Measurements from ENCODE around the gene LRRC59.

The LRRC59 gene

GRCh38 chr17:50360486-50361115 lies 36.7 kb downstream of the LRRC59 start:
- no peak overlapping the region for H3K14ac ChIP-seq (ENCODE audit: low read length in 2 of 2)
- H3K36me3 ChIP-seq (ENCODE audit: control insufficient read depth in 1 of 2, insufficient read depth in 2 of 2, low read depth in 1 of 2, low read length in 2 of 2): peaks cover 61 to 62% of the 10 kb centered on the region in 2 experiments
- peaks cover 16% of the 10 kb centered on the region for H3K79me1 ChIP-seq (replicated peaks; ENCODE audit: low read length, poor library complexity, severe bottlenecking)
- DNase-seq: no peak
- H3K27ac ChIP-seq (ENCODE audit: low read length, poor library complexity, severe bottlenecking): no peak overlapping the region
- no peak overlapping the region for H3K9ac ChIP-seq (ENCODE audit: low read length)
- no peak overlapping the region for H3K4me2 ChIP-seq (ENCODE audit: low read length, poor library complexity, severe bottlenecking)
- H2BK12ac ChIP-seq (ENCODE audit: low read length in 2 of 2): no peak overlapping the region
- H4K91ac ChIP-seq (ENCODE audit: low read length): no peak overlapping the region
- no peaks in the 10 kb centered on the region for H3K27me3 ChIP-seq (ENCODE audit: control insufficient read depth in 1 of 2, insufficient read depth in 1 of 2, low read length in 2 of 2)
- peaks cover 36% of the 10 kb centered on the region for H3K4me1 ChIP-seq (ENCODE audit: control insufficient read depth, insufficient read depth, low read depth, low read length)
- H3K23ac ChIP-seq (ENCODE audit: low read length in 2 of 2): no peak overlapping the region
- no peak overlapping the region for H2AK5ac ChIP-seq (ENCODE audit: low read length, severe bottlenecking)
- H2BK5ac ChIP-seq (ENCODE audit: low read depth, low read length, poor library complexity, severe bottlenecking): no peak overlapping the region
- no peak overlapping the region for H4K8ac ChIP-seq (ENCODE audit: low read length)
- H3K4me3 ChIP-seq (ENCODE audit: insufficient read depth in 1 of 2, low read depth in 1 of 2, low read length in 2 of 2): no peak overlapping the region
- no peak overlapping the region for H3K18ac ChIP-seq (ENCODE audit: low read depth in 1 of 2, low read length in 2 of 2)
- H3K4ac ChIP-seq (ENCODE audit: low read depth in 1 of 2, low read length in 2 of 2): no peak overlapping the region
- 93% methylated on average over 8 of the region's 11 CpGs for WGBS
- no peak overlapping the region for H2BK120ac ChIP-seq (ENCODE audit: low read depth, low read length)
- no peak overlapping the region for H2AFZ ChIP-seq (ENCODE audit: low read depth, low read length)
- no peaks in the 10 kb centered on the region for H3K9me3 ChIP-seq (ENCODE audit: control insufficient read depth, low read length)
- H2BK15ac ChIP-seq (ENCODE audit: low read depth, poor library complexity, severe bottlenecking): no peak overlapping the region

GRCh38 chr17:50359998-50360461 lies 37.3 kb downstream of the LRRC59 start:
- no peaks in the 10 kb centered on the region for H3K9me3 ChIP-seq (ENCODE audit: control insufficient read depth, low read length)
- no peak overlapping the region for H3K18ac ChIP-seq (ENCODE audit: low read depth in 1 of 2, low read length in 2 of 2)
- H4K8ac ChIP-seq (ENCODE audit: low read length): no peak overlapping the region
- peaks cover 61 to 62% of the 10 kb centered on the region in 2 experiments for H3K36me3 ChIP-seq (ENCODE audit: control insufficient read depth in 1 of 2, insufficient read depth in 2 of 2, low read depth in 1 of 2, low read length in 2 of 2)
- no peak overlapping the region for H3K23ac ChIP-seq (ENCODE audit: low read length in 2 of 2)
- H2BK120ac ChIP-seq (ENCODE audit: low read depth, low read length): no peak overlapping the region
- WGBS: 94% methylated on average over 13 of the region's 14 CpGs
- no peak overlapping the region for H2AK5ac ChIP-seq (ENCODE audit: low read length, severe bottlenecking)
- no peak for DNase-seq
- H3K14ac ChIP-seq (ENCODE audit: low read length in 2 of 2): no peak overlapping the region
- no peak overlapping the region for H3K27ac ChIP-seq (ENCODE audit: low read length, poor library complexity, severe bottlenecking)
- H3K4ac ChIP-seq (ENCODE audit: low read depth in 1 of 2, low read length in 2 of 2): no peak overlapping the region
- no peak overlapping the region for H2AFZ ChIP-seq (ENCODE audit: low read depth, low read length)
- H2BK12ac ChIP-seq (ENCODE audit: low read length in 2 of 2): no peak overlapping the region
- H2BK15ac ChIP-seq (ENCODE audit: low read depth, poor library complexity, severe bottlenecking): no peak overlapping the region
- no peaks in the 10 kb centered on the region for H3K27me3 ChIP-seq (ENCODE audit: control insufficient read depth in 1 of 2, insufficient read depth in 1 of 2, low read length in 2 of 2)
- no peak overlapping the region for H4K91ac ChIP-seq (ENCODE audit: low read length)
- H3K79me1 ChIP-seq (replicated peaks; ENCODE audit: low read length, poor library complexity, severe bottlenecking): peaks cover 20% of the 10 kb centered on the region
- H3K4me1 ChIP-seq (ENCODE audit: control insufficient read depth, insufficient read depth, low read depth, low read length): peaks cover 30% of the 10 kb centered on the region
- no peak overlapping the region for H3K9ac ChIP-seq (ENCODE audit: low read length)
- no peak overlapping the region for H3K4me3 ChIP-seq (ENCODE audit: insufficient read depth in 1 of 2, low read depth in 1 of 2, low read length in 2 of 2)
- H2BK5ac ChIP-seq (ENCODE audit: low read depth, low read length, poor library complexity, severe bottlenecking): no peak overlapping the region
- no peak overlapping the region for H3K4me2 ChIP-seq (ENCODE audit: low read length, poor library complexity, severe bottlenecking)

GRCh38 chr17:50359005-50359699 lies 38.2 kb downstream of the LRRC59 start:
- no peak overlapping the region for H3K14ac ChIP-seq (ENCODE audit: low read length in 2 of 2)
- no peak overlapping the region for H3K27ac ChIP-seq (ENCODE audit: low read length, poor library complexity, severe bottlenecking)
- H2AFZ ChIP-seq (ENCODE audit: low read depth, low read length): no peak overlapping the region
- H3K27me3 ChIP-seq (ENCODE audit: control insufficient read depth in 1 of 2, insufficient read depth in 1 of 2, low read length in 2 of 2): no peaks in the 10 kb centered on the region
- no peak for DNase-seq
- no peak overlapping the region for H3K4me3 ChIP-seq (ENCODE audit: insufficient read depth in 1 of 2, low read depth in 1 of 2, low read length in 2 of 2)
- no peak overlapping the region for H3K18ac ChIP-seq (ENCODE audit: low read depth in 1 of 2, low read length in 2 of 2)
- no peak overlapping the region for H3K23ac ChIP-seq (ENCODE audit: low read length in 2 of 2)
- peaks cover 21% of the 10 kb centered on the region for H3K4me1 ChIP-seq (ENCODE audit: control insufficient read depth, insufficient read depth, low read depth, low read length)
- peaks cover 66 to 70% of the 10 kb centered on the region in 2 experiments for H3K36me3 ChIP-seq (ENCODE audit: control insufficient read depth in 1 of 2, insufficient read depth in 2 of 2, low read depth in 1 of 2, low read length in 2 of 2)
- no peak overlapping the region for H4K91ac ChIP-seq (ENCODE audit: low read length)
- no peak overlapping the region for H3K4ac ChIP-seq (ENCODE audit: low read depth in 1 of 2, low read length in 2 of 2)
- H3K79me1 ChIP-seq (replicated peaks; ENCODE audit: low read length, poor library complexity, severe bottlenecking): peaks cover 28% of the 10 kb centered on the region
- no peak overlapping the region for H3K9ac ChIP-seq (ENCODE audit: low read length)
- 98% methylated on average over 5 of the region's 5 CpGs for WGBS
- no peaks in the 10 kb centered on the region for H3K9me3 ChIP-seq (ENCODE audit: control insufficient read depth, low read length)
- no peak overlapping the region for H2BK120ac ChIP-seq (ENCODE audit: low read depth, low read length)
- H4K8ac ChIP-seq (ENCODE audit: low read length): no peak overlapping the region
- no peak overlapping the region for H2BK5ac ChIP-seq (ENCODE audit: low read depth, low read length, poor library complexity, severe bottlenecking)
- no peak overlapping the region for H2AK5ac ChIP-seq (ENCODE audit: low read length, severe bottlenecking)
- H2BK15ac ChIP-seq (ENCODE audit: low read depth, poor library complexity, severe bottlenecking): no peak overlapping the region
- no peak overlapping the region for H3K4me2 ChIP-seq (ENCODE audit: low read length, poor library complexity, severe bottlenecking)
- no peak overlapping the region for H2BK12ac ChIP-seq (ENCODE audit: low read length in 2 of 2)

GRCh38 chr17:50358177-50358576 lies 39.1 kb downstream of the LRRC59 start:
- H4K8ac ChIP-seq (ENCODE audit: low read length): no peak overlapping the region
- H3K9me3 ChIP-seq (ENCODE audit: control insufficient read depth, low read length): no peaks in the 10 kb centered on the region
- no peak for DNase-seq

More at GRCh38 chr17:50358177-50358576, 39.1 kb downstream of the LRRC59 start:
- Histone ChIP-seq H3K18ac (ENCODE audit: low read depth in 1 of 2, low read length in 2 of 2) (no peak overlapping the region), H3K79me1 (replicated peaks; ENCODE audit: low read length, poor library complexity, severe bottlenecking) (peaks cover 35% of the 10 kb centered on the region), H2BK120ac (ENCODE audit: low read depth, low read length) (no peak overlapping the region), H3K27ac (ENCODE audit: low read length, poor library complexity, severe bottlenecking) (no peak overlapping the region), H3K9ac (ENCODE audit: low read length) (no peak overlapping the region), H3K23ac (ENCODE audit: low read length in 2 of 2) (no peak overlapping the region), H3K27me3 (ENCODE audit: control insufficient read depth in 1 of 2, insufficient read depth in 1 of 2, low read length in 2 of 2) (no peaks in the 10 kb centered on the region), H3K14ac (ENCODE audit: low read length in 2 of 2) (no peak overlapping the region), H2AFZ (ENCODE audit: low read depth, low read length) (no peak overlapping the region), H2AK5ac (ENCODE audit: low read length, severe bottlenecking) (no peak overlapping the region), H3K4ac (ENCODE audit: low read depth in 1 of 2, low read length in 2 of 2) (no peak overlapping the region), H3K4me2 (ENCODE audit: low read length, poor library complexity, severe bottlenecking) (no peak overlapping the region), H3K4me1 (ENCODE audit: control insufficient read depth, insufficient read depth, low read depth, low read length) (peaks cover 13% of the 10 kb centered on the region), H2BK12ac (ENCODE audit: low read length in 2 of 2) (no peak overlapping the region), H3K4me3 (ENCODE audit: insufficient read depth in 1 of 2, low read depth in 1 of 2, low read length in 2 of 2) (no peak overlapping the region), H3K36me3 (ENCODE audit: control insufficient read depth in 1 of 2, insufficient read depth in 2 of 2, low read depth in 1 of 2, low read length in 2 of 2) (peaks cover 75 to 80% of the 10 kb centered on the region in 2 experiments), H2BK15ac (ENCODE audit: low read depth, poor library complexity, severe bottlenecking) (no peak overlapping the region), H2BK5ac (ENCODE audit: low read depth, low read length, poor library complexity, severe bottlenecking) (no peak overlapping the region), H4K91ac (ENCODE audit: low read length) (no peak overlapping the region)
- 97% methylated on average over 17 of the region's 17 CpGs for WGBS

All from mesenchymal stem cell (in vitro differentiated cells and primary cell).